ENCODE results near the gene CDCP1.
A peak's percentile ranks its signal among the peaks of the same experiment; 100 is the strongest.

CDCP1 gene

GRCh38 chr3:45137656-45138181 lies 8.5 kb downstream of the CDCP1 start:
- DNase-seq, result peak; percentile 76

GRCh38 chr3:45135959-45136358 lies 10.2 kb downstream of the CDCP1 start:
- peak; percentile 37 for DNase-seq

GRCh38 chr3:45134758-45135521 lies 11.2 kb downstream of the CDCP1 start:
- no peak for DNase-seq

- no peak for DNase-seq
Observed at GRCh38 chr3:45132568-45133211, 13.5 kb downstream of the CDCP1 start.

- no peak for DNase-seq
Observed at GRCh38 chr3:45131201-45131600, 15.0 kb downstream of the CDCP1 start.

GRCh38 chr3:45130476-45130875 lies 15.7 kb downstream of the CDCP1 start:
- DNase-seq, result no peak

GRCh38 chr3:45128950-45129349 lies 17.2 kb downstream of the CDCP1 start:
- DNase-seq, result no peak

GRCh38 chr3:45127130-45127822 lies 18.9 kb downstream of the CDCP1 start:
- DNase-seq, result no peak

- DNase-seq, result no peak
Observed at GRCh38 chr3:45126730-45127129, 19.4 kb downstream of the CDCP1 start.

GRCh38 chr3:45125550-45126026 lies 20.6 kb downstream of the CDCP1 start:
- no peak for DNase-seq

GRCh38 chr3:45124956-45125355 lies 21.2 kb downstream of the CDCP1 start:
- no peak for DNase-seq

GRCh38 chr3:45124352-45124751 lies 21.8 kb downstream of the CDCP1 start:
- no peak for DNase-seq

GRCh38 chr3:45123581-45124269 lies 22.5 kb downstream of the CDCP1 start:
- DNase-seq, result no peak

GRCh38 chr3:45123030-45123429 lies 23.1 kb downstream of the CDCP1 start:
- DNase-seq, result no peak

- no peak for DNase-seq
Observed at GRCh38 chr3:45120359-45121158, 25.6 kb downstream of the CDCP1 start.

GRCh38 chr3:45119824-45120358 lies 26.3 kb downstream of the CDCP1 start:
- no peak for DNase-seq

GRCh38 chr3:45119376-45119775 lies 26.8 kb downstream of the CDCP1 start:
- no peak for DNase-seq

- no peak for DNase-seq
Observed at GRCh38 chr3:45118615-45119071, 27.5 kb downstream of the CDCP1 start.

- no peak for DNase-seq
Observed at GRCh38 chr3:45116350-45116749, 29.8 kb downstream of the CDCP1 start.

GRCh38 chr3:45113625-45114050 lies 32.5 kb downstream of the CDCP1 start:
- DNase-seq, result peak; percentile 63

GRCh38 chr3:45112939-45113338 lies 33.2 kb downstream of the CDCP1 start:
- peak; percentile 44 for DNase-seq

- no peak for DNase-seq
Observed at GRCh38 chr3:45110509-45110833, 35.7 kb downstream of the CDCP1 start.

Measured in OCI-M1 (cell line).